ENCODE measurements around the gene MZT2A.
A peak's percentile ranks its signal among the peaks of the same experiment; 100 is the strongest.
"Not testable (repeated sequence)": the region's sequence is repeated elsewhere in the genome, so short reads cannot be mapped to it uniquely, and the experiment has no call there.

The MZT2A gene

GRCh38 chr2:131528981-131529863 is 37.0 kb upstream of the MZT2A start:
- not testable (repeated sequence) for H3K9me3 ChIP-seq (ENCODE audit: low read depth, low read length); H3K4me3 ChIP-seq; H3K36me3 ChIP-seq (ENCODE audit: insufficient read depth, low read length); H3K27ac ChIP-seq; DNase-seq (ENCODE audit: low read depth, low spot score); H3K9ac ChIP-seq (ENCODE audit: insufficient read length)

- not testable (repeated sequence) for DNase-seq (ENCODE audit: low read depth, low spot score); H3K27ac ChIP-seq; H3K36me3 ChIP-seq (ENCODE audit: insufficient read depth, low read length); H3K9ac ChIP-seq (ENCODE audit: insufficient read length); H3K9me3 ChIP-seq (ENCODE audit: low read depth, low read length)
- H3K4me3 ChIP-seq: peak within 1 kb of the TSS; percentile 72
These were observed 35.2 kb upstream of the MZT2A start, which contains the start of gene CCDC74A for GRCh38 chr2:131527131-131528001. Gene CCDC74A, plus strand, starts transcription at chr2:131527888. Its CDS starts 83 bp downstream, at chr2:131527971.

- DNase-seq (ENCODE audit: low read depth, low spot score); H3K9me3 ChIP-seq (ENCODE audit: low read depth, low read length); H3K4me3 ChIP-seq; H3K9ac ChIP-seq (ENCODE audit: insufficient read length); H3K36me3 ChIP-seq (ENCODE audit: insufficient read depth, low read length); H3K27ac ChIP-seq: not testable (repeated sequence)
These were observed 33.1 kb upstream of the MZT2A start for GRCh38 chr2:131525256-131525655.

GRCh38 chr2:131521961-131522781 is 30.0 kb upstream of the MZT2A start:
- peaks cover 5% of the 10 kb centered on the region; the same call in 1 of the 2 replicates for H3K36me3 ChIP-seq (ENCODE audit: insufficient read depth, low read length)
- DNase-seq (ENCODE audit: low read depth, low spot score): no peak
- H3K4me3 ChIP-seq: no peak overlapping the region
- TF ChIP-seq EZH2 (IDR thresholded peaks at IDR 0.05) (no peak), POLR2AphosphoS5 (IDR thresholded peaks at IDR 0.05; ENCODE audit: borderline replicate concordance, low read depth, low read length) (no peak), FOXP2 (optimal IDR thresholded peaks at IDR 0.05; ENCODE audit: control extremely low read depth, extremely low read length, insufficient read depth) (no peak)
- H3K9me3 ChIP-seq (ENCODE audit: low read depth, low read length): no peaks in the 10 kb centered on the region
- no peak overlapping the region for H3K27ac ChIP-seq
- no peak overlapping the region for H3K9ac ChIP-seq (ENCODE audit: insufficient read length)

GRCh38 chr2:131521524-131521923 is 29.3 kb upstream of the MZT2A start:
- not testable (repeated sequence) for H3K9ac ChIP-seq (ENCODE audit: insufficient read length); H3K36me3 ChIP-seq (ENCODE audit: insufficient read depth, low read length); DNase-seq (ENCODE audit: low read depth, low spot score); H3K27ac ChIP-seq; H3K9me3 ChIP-seq (ENCODE audit: low read depth, low read length); H3K4me3 ChIP-seq

- Histone ChIP-seq H3K9me3 (ENCODE audit: low read depth, low read length) (no peaks in the 10 kb centered on the region), H3K27ac (no peak overlapping the region), H3K9ac (ENCODE audit: insufficient read length) (no peak overlapping the region), H3K4me3 (no peak overlapping the region), H3K36me3 (ENCODE audit: insufficient read depth, low read length) (peaks cover 5% of the 10 kb centered on the region; the same call in 1 of the 2 replicates)
- DNase-seq (ENCODE audit: low read depth, low spot score): no peak
- TF ChIP-seq FOXP2 (optimal IDR thresholded peaks at IDR 0.05; ENCODE audit: control extremely low read depth, extremely low read length, insufficient read depth): no peak
- no peak for TF ChIP-seq EZH2 (IDR thresholded peaks at IDR 0.05)
- TF ChIP-seq POLR2AphosphoS5 (IDR thresholded peaks at IDR 0.05; ENCODE audit: borderline replicate concordance, low read depth, low read length): no peak
These were observed 28.3 kb upstream of the MZT2A start for GRCh38 chr2:131520526-131520925.

GRCh38 chr2:131519871-131520470 is 27.8 kb upstream of the MZT2A start:
- not testable (repeated sequence) for H3K4me3 ChIP-seq; H3K36me3 ChIP-seq (ENCODE audit: insufficient read depth, low read length); H3K9me3 ChIP-seq (ENCODE audit: low read depth, low read length); H3K27ac ChIP-seq; DNase-seq (ENCODE audit: low read depth, low spot score); H3K9ac ChIP-seq (ENCODE audit: insufficient read length)

GRCh38 chr2:131519466-131519865 is 27.3 kb upstream of the MZT2A start:
- Histone ChIP-seq H3K9ac (ENCODE audit: insufficient read length) (no peak overlapping the region), H3K27ac (no peak overlapping the region), H3K36me3 (ENCODE audit: insufficient read depth, low read length) (peaks cover 5% of the 10 kb centered on the region; the same call in 1 of the 2 replicates), H3K9me3 (ENCODE audit: low read depth, low read length) (no peaks in the 10 kb centered on the region), H3K4me3 (no peak overlapping the region)
- TF ChIP-seq EZH2 (IDR thresholded peaks at IDR 0.05) (no peak), POLR2AphosphoS5 (IDR thresholded peaks at IDR 0.05; ENCODE audit: borderline replicate concordance, low read depth, low read length) (no peak)
- DNase-seq (ENCODE audit: low read depth, low spot score): no peak

- not testable (repeated sequence) for H3K4me3 ChIP-seq; H3K36me3 ChIP-seq (ENCODE audit: insufficient read depth, low read length); DNase-seq (ENCODE audit: low read depth, low spot score)
These were observed 26.3 kb upstream of the MZT2A start for GRCh38 chr2:131518531-131518930.

GRCh38 chr2:131517856-131518255 is 25.7 kb upstream of the MZT2A start:
- not testable (repeated sequence) for DNase-seq (ENCODE audit: low read depth, low spot score); H3K9ac ChIP-seq (ENCODE audit: insufficient read length); H3K4me3 ChIP-seq; H3K9me3 ChIP-seq (ENCODE audit: low read depth, low read length); H3K27ac ChIP-seq; H3K36me3 ChIP-seq (ENCODE audit: insufficient read depth, low read length)

More at GRCh38 chr2:131518531-131518930, 26.3 kb upstream of the MZT2A start:
- H3K27ac ChIP-seq; H3K9me3 ChIP-seq (ENCODE audit: low read depth, low read length); H3K9ac ChIP-seq (ENCODE audit: insufficient read length): not testable (repeated sequence)
